ENCODE measurements around the gene ALPK1. TPM values are rescaled to one million over a fixed set of nuclear protein-coding genes. Genes with fewer than 3 reads are reported as not detected.

Gene ALPK1
- total and polyA plus RNA-seq, 4 donors = 2.8 to 14.0 (median 4.7) TPM

DNA sequence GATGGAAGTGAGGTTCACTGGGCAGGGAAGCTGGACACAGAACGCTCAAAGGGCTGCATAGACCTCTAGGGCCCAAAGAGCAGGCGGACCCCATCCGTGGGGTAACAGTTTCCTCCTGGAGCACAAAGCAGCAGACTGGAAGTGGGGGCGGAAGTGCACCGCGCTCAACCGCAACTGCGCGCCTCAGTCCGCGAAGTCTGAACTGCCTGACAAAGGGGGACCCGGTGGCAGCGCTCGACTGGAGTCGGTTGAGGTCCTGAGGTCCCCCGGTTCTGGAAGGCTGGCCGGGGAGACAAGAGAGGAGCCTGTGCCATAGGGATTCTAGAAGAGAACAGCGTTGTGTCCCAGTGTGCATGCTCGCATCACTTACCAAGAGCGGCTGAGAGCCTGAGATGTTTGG lies 58.5 kb downstream of the ALPK1 start:
- no peaks in the 10 kb centered on the region for H3K27me3 ChIP-seq (ENCODE audit: control insufficient read depth in 4 of 4, insufficient read depth in 4 of 4, low read length in 3 of 4)
- H3K27ac ChIP-seq (ENCODE audit: low read depth in 1 of 2, low read length in 2 of 2) = no peak overlapping the region
- peaks cover 0 to 2% (median 0%) of the 10 kb centered on the region in 4 donors for H3K36me3 ChIP-seq (ENCODE audit: control insufficient read depth in 4 of 4, insufficient read depth in 3 of 4, low read depth in 1 of 4, low read length in 3 of 4)
- peaks cover 0 to 10% (median 0%) of the 10 kb centered on the region in 4 donors for H3K9me3 ChIP-seq (ENCODE audit: control insufficient read depth in 4 of 4, low read length in 3 of 4)
- TF ChIP-seq NR2F2 (IDR thresholded peaks at IDR 0.05) (no peak), GABPA (IDR thresholded peaks at IDR 0.05 in 1 of 2, conservative IDR thresholded peaks at IDR 0.05 in 1 of 2) (no peak), TAF1 (conservative IDR thresholded peaks at IDR 0.05) (no peak), FOXA2 (IDR thresholded peaks at IDR 0.05) (no peak), YY1 (IDR thresholded peaks at IDR 0.05) (no peak), HNF4A (conservative IDR thresholded peaks at IDR 0.05) (no peak), EGR1 (IDR thresholded peaks at IDR 0.05; ENCODE audit: low read depth in 2 of 2) (no peak), SP1 (IDR thresholded peaks at IDR 0.05) (no peak), RXRA (IDR thresholded peaks at IDR 0.05) (no peak), JUND (IDR thresholded peaks at IDR 0.05) (no peak), FOXA1 (IDR thresholded peaks at IDR 0.05) (no peak), RAD21 (IDR thresholded peaks at IDR 0.05) (no peak)
- TF ChIP-seq, protein P1, sequence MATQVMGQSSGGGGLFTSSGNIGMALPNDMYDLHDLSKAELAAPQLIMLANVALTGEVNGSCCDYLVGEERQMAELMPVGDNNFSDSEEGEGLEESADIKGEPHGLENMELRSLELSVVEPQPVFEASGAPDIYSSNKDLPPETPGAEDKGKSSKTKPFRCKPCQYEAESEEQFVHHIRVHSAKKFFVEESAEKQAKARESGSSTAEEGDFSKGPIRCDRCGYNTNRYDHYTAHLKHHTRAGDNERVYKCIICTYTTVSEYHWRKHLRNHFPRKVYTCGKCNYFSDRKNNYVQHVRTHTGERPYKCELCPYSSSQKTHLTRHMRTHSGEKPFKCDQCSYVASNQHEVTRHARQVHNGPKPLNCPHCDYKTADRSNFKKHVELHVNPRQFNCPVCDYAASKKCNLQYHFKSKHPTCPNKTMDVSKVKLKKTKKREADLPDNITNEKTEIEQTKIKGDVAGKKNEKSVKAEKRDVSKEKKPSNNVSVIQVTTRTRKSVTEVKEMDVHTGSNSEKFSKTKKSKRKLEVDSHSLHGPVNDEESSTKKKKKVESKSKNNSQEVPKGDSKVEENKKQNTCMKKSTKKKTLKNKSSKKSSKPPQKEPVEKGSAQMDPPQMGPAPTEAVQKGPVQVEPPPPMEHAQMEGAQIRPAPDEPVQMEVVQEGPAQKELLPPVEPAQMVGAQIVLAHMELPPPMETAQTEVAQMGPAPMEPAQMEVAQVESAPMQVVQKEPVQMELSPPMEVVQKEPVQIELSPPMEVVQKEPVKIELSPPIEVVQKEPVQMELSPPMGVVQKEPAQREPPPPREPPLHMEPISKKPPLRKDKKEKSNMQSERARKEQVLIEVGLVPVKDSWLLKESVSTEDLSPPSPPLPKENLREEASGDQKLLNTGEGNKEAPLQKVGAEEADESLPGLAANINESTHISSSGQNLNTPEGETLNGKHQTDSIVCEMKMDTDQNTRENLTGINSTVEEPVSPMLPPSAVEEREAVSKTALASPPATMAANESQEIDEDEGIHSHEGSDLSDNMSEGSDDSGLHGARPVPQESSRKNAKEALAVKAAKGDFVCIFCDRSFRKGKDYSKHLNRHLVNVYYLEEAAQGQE (IDR thresholded peaks at IDR 0.05) = no peak
- TF ChIP-seq, protein P2, sequence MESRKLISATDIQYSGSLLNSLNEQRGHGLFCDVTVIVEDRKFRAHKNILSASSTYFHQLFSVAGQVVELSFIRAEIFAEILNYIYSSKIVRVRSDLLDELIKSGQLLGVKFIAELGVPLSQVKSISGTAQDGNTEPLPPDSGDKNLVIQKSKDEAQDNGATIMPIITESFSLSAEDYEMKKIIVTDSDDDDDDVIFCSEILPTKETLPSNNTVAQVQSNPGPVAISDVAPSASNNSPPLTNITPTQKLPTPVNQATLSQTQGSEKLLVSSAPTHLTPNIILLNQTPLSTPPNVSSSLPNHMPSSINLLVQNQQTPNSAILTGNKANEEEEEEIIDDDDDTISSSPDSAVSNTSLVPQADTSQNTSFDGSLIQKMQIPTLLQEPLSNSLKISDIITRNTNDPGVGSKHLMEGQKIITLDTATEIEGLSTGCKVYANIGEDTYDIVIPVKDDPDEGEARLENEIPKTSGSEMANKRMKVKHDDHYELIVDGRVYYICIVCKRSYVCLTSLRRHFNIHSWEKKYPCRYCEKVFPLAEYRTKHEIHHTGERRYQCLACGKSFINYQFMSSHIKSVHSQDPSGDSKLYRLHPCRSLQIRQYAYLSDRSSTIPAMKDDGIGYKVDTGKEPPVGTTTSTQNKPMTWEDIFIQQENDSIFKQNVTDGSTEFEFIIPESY (IDR thresholded peaks at IDR 0.05) = no peak
- TF ChIP-seq, protein P3, sequence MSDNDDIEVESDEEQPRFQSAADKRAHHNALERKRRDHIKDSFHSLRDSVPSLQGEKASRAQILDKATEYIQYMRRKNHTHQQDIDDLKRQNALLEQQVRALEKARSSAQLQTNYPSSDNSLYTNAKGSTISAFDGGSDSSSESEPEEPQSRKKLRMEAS (IDR thresholded peaks at IDR 0.05) = no peak
- TF ChIP-seq, protein P4, sequence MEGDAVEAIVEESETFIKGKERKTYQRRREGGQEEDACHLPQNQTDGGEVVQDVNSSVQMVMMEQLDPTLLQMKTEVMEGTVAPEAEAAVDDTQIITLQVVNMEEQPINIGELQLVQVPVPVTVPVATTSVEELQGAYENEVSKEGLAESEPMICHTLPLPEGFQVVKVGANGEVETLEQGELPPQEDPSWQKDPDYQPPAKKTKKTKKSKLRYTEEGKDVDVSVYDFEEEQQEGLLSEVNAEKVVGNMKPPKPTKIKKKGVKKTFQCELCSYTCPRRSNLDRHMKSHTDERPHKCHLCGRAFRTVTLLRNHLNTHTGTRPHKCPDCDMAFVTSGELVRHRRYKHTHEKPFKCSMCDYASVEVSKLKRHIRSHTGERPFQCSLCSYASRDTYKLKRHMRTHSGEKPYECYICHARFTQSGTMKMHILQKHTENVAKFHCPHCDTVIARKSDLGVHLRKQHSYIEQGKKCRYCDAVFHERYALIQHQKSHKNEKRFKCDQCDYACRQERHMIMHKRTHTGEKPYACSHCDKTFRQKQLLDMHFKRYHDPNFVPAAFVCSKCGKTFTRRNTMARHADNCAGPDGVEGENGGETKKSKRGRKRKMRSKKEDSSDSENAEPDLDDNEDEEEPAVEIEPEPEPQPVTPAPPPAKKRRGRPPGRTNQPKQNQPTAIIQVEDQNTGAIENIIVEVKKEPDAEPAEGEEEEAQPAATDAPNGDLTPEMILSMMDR (IDR thresholded peaks at IDR 0.05; ENCODE audit: low read depth, low read length, missing input control) = no peak
- H3K9ac ChIP-seq (ENCODE audit: low read depth in 1 of 2, low read length in 2 of 2) = no peak overlapping the region
- no peak overlapping the region for H3K4me3 ChIP-seq (ENCODE audit: low read depth in 1 of 3, low read length in 3 of 3)
- 97% methylated on average over 20 of the region's 20 CpGs for WGBS
- DNase-seq (ENCODE audit: low spot score) = no peak
- no peaks in the 10 kb centered on the region for H3K4me1 ChIP-seq (ENCODE audit: control insufficient read depth in 4 of 4, insufficient read depth in 4 of 4, low read length in 3 of 4)

DNA sequence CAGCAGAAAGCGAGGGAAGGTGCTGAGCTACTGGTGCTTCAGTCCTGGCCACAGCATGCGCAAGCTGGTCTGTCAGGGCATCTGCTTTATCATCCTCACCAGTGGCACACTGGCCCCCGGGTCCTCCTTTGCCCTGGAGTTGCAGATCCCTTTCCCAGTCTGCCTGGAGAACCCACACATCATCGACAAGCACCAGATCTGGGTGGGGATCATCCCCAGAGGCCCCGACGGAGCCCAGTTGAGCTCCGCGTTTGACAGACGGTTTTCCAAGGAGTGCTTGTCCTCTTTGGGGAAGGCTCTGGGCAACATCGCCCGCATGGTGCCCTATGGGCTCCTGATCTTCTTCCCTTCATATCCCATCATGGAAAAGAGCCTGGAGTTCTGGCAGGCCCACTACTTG lies 60.3 kb downstream of the ALPK1 start:
- WGBS = 97% methylated on average over 11 of the region's 11 CpGs
- DNase-seq (ENCODE audit: low spot score) = no peak
- H3K27me3 ChIP-seq (ENCODE audit: control insufficient read depth in 4 of 4, insufficient read depth in 4 of 4, low read length in 3 of 4) = no peaks in the 10 kb centered on the region
- H3K9ac ChIP-seq (ENCODE audit: low read depth in 1 of 2, low read length in 2 of 2) = no peak overlapping the region
- H3K4me1 ChIP-seq (ENCODE audit: control insufficient read depth in 4 of 4, insufficient read depth in 4 of 4, low read length in 3 of 4) = no peaks in the 10 kb centered on the region
- H3K9me3 ChIP-seq (ENCODE audit: control insufficient read depth in 4 of 4, low read length in 3 of 4) = peaks cover 0 to 5% (median 2%) of the 10 kb centered on the region in 4 donors
- H3K4me3 ChIP-seq (ENCODE audit: low read depth in 1 of 3, low read length in 3 of 3) = no peak overlapping the region
- H3K36me3 ChIP-seq (ENCODE audit: control insufficient read depth in 4 of 4, insufficient read depth in 3 of 4, low read depth in 1 of 4, low read length in 3 of 4) = peaks cover 0 to 6% (median 0%) of the 10 kb centered on the region in 4 donors
- H3K27ac ChIP-seq (ENCODE audit: low read depth in 1 of 2, low read length in 2 of 2) = no peak overlapping the region
- TF ChIP-seq RXRA (IDR thresholded peaks at IDR 0.05) = no peak
- no peak for TF ChIP-seq JUND (IDR thresholded peaks at IDR 0.05)
- TF ChIP-seq EGR1 (IDR thresholded peaks at IDR 0.05; ENCODE audit: low read depth in 2 of 2) = no peak
- TF ChIP-seq, protein P1 (IDR thresholded peaks at IDR 0.05) = no peak
- TF ChIP-seq, protein P5, sequence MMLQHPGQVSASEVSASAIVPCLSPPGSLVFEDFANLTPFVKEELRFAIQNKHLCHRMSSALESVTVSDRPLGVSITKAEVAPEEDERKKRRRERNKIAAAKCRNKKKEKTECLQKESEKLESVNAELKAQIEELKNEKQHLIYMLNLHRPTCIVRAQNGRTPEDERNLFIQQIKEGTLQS (IDR thresholded peaks at IDR 0.05) = no peak
- TF ChIP-seq YY1 (IDR thresholded peaks at IDR 0.05) = no peak
- no peak for TF ChIP-seq HNF4G (IDR thresholded peaks at IDR 0.05)
- no peak for TF ChIP-seq FOXA2 (IDR thresholded peaks at IDR 0.05)
- TF ChIP-seq, protein P2 (IDR thresholded peaks at IDR 0.05) = no peak
- no peak for TF ChIP-seq GABPA (IDR thresholded peaks at IDR 0.05 in 1 of 2, conservative IDR thresholded peaks at IDR 0.05 in 1 of 2)
